Keratinocyte (primary cell): ENCODE results near the gene N4BP2. TPM values are rescaled to one million over a fixed set of nuclear protein-coding genes. Genes with fewer than 3 reads are reported as not detected.

Experiments used
- DNase-seq: peaks from one replicate; pipeline ENCODE4 v3.0.0-alpha.2; 2011; ENCODE audit warnings: low read depth, missing footprints, low spot score
- FAIRE-seq: peaks from 2 replicates; lab custom pipeline; 2011; peaks lifted over from hg19 to GRCh38; lab: Jason Lieb, UNC
- H2AFZ ChIP-seq: 2 replicates; pipeline ENCODE4 v1.6.0; 2012; ENCODE audit warnings: low read length, control low read depth, inconsistent platforms; ENCODE audit not compliant: control insufficient read depth
- H3K27ac ChIP-seq: 2 replicates; pipeline ENCODE4 v1.5.1; 2011; ENCODE audit warnings: low read length; ENCODE audit not compliant: control insufficient read depth, insufficient read depth
- H3K27me3 ChIP-seq: 3 replicates; pipeline ENCODE4 v1.6.0; 2011; ENCODE audit warnings: low read length; ENCODE audit not compliant: control insufficient read depth, insufficient read depth; ENCODE audit errors: extremely low read depth
- H3K36me3 ChIP-seq, 2 experiments: 2 replicates in 1 of 2; 3 replicates in 1 of 2; pipeline ENCODE4 v1.5.1; 2011; ENCODE audit warnings: low read length in 2 of 2, mild to moderate bottlenecking in 1 of 2; ENCODE audit not compliant: control insufficient read depth in 2 of 2, insufficient read depth in 2 of 2; ENCODE audit errors: extremely low read depth in 1 of 2
- H3K4me1 ChIP-seq: 3 replicates; pipeline ENCODE4 v1.5.1; 2011; ENCODE audit warnings: low read length; ENCODE audit not compliant: control insufficient read depth, insufficient read depth; ENCODE audit errors: extremely low read depth
- H3K4me2 ChIP-seq: 3 replicates; pipeline ENCODE4 v1.6.0; 2011; ENCODE audit warnings: low read depth, low read length; ENCODE audit not compliant: control insufficient read depth, insufficient read depth; ENCODE audit errors: extremely low read depth
- H3K4me3 ChIP-seq, 3 experiments: fragments of 200-600 bp in 1 of 3; sonication (generic) in 1 of 3; 2 replicates in 2 of 3; 3 replicates in 1 of 3; pipeline ENCODE4 v1.5.1; 2011 to 2016; ENCODE audit warnings: low read length in 3 of 3, mild to moderate bottlenecking in 3 of 3, control low read depth in 2 of 3, inconsistent platforms in 1 of 3, low read depth in 1 of 3, mixed read lengths in 1 of 3, mixed run types in 1 of 3, moderate library complexity in 1 of 3; ENCODE audit not compliant: control insufficient read depth in 2 of 3, insufficient read depth in 2 of 3; ENCODE audit errors: extremely low read depth in 1 of 3
- H3K79me2 ChIP-seq: 2 replicates; pipeline ENCODE4 v1.6.0; 2012; ENCODE audit warnings: low read length; ENCODE audit not compliant: control insufficient read depth, insufficient read depth
- H3K9ac ChIP-seq: 3 replicates; pipeline ENCODE4 v1.6.0; 2011; ENCODE audit warnings: low read length; ENCODE audit not compliant: control insufficient read depth, insufficient read depth; ENCODE audit errors: extremely low read depth
- H3K9me1 ChIP-seq: 3 replicates; pipeline ENCODE4 v1.6.0; 2011; ENCODE audit warnings: low read length; ENCODE audit not compliant: control insufficient read depth, insufficient read depth; ENCODE audit errors: extremely low read depth
- H3K9me3 ChIP-seq: 2 replicates; pipeline ENCODE4 v1.5.1; 2012; ENCODE audit warnings: low read depth, low read length; ENCODE audit not compliant: control insufficient read depth
- H4K20me1 ChIP-seq: 3 replicates; pipeline ENCODE4 v1.6.0; 2011; ENCODE audit warnings: low read length; ENCODE audit not compliant: control insufficient read depth, insufficient read depth; ENCODE audit errors: extremely low read depth
- EZH2 ChIP-seq: IDR thresholded peaks from one replicate; pipeline ENCODE4 v1.6.1; 2012; ENCODE audit warnings: inconsistent platforms, mild to moderate bottlenecking, low read length, moderate library complexity
- dilution Hi-C: fragments of 300-500 bp; cut with MboI; formaldehyde crosslinking; loops from one replicate; pipeline ENCODE4 v1.7.0; 2020; ENCODE audit warnings: low sequenced_read_pairs; ENCODE audit not compliant: extremely low pct_ligation_motif_present
- polyA plus RNA-seq, 5 experiments: library from polyadenylated mRNA; depleted of rRNA in 3 of 5; stranded (reverse) in 3 of 5; stranded (forward) in 1 of 5; unstranded in 1 of 5; fragments of >200 nt; gene quantifications; 1 replicate in 1 of 5; 2 replicates in 3 of 5; 3 replicates in 1 of 5; pipeline versions ENCODE4 v1.2.1 to v1.2.3, GENCODE V29; 2011 to 2012; ENCODE audit warnings: missing spikeins in 2 of 5, low read depth in 1 of 5, low replicate concordance in 1 of 5
- TF ChIP-seq, protein P1 (sequence below), 3 experiments: IDR thresholded peaks in 1 of 3; conservative IDR thresholded peaks in 1 of 3; optimal IDR thresholded peaks in 1 of 3; 2 replicates in 2 of 3; 3 replicates in 1 of 3; pipeline versions ENCODE3 to v1.5.1; 2011; ENCODE audit warnings: low read length in 3 of 3, mild to moderate bottlenecking in 3 of 3, moderate library complexity in 2 of 3, control low read depth in 1 of 3, inconsistent platforms in 1 of 3; ENCODE audit not compliant: insufficient read depth in 2 of 3; ENCODE audit errors: extremely low read depth in 1 of 3

Gene N4BP2
- polyA plus RNA-seq, 1 donor (not counting 4 experiments of a cell fraction or from before 2014, with no cell fraction given): 2.7 TPM

DNA sequence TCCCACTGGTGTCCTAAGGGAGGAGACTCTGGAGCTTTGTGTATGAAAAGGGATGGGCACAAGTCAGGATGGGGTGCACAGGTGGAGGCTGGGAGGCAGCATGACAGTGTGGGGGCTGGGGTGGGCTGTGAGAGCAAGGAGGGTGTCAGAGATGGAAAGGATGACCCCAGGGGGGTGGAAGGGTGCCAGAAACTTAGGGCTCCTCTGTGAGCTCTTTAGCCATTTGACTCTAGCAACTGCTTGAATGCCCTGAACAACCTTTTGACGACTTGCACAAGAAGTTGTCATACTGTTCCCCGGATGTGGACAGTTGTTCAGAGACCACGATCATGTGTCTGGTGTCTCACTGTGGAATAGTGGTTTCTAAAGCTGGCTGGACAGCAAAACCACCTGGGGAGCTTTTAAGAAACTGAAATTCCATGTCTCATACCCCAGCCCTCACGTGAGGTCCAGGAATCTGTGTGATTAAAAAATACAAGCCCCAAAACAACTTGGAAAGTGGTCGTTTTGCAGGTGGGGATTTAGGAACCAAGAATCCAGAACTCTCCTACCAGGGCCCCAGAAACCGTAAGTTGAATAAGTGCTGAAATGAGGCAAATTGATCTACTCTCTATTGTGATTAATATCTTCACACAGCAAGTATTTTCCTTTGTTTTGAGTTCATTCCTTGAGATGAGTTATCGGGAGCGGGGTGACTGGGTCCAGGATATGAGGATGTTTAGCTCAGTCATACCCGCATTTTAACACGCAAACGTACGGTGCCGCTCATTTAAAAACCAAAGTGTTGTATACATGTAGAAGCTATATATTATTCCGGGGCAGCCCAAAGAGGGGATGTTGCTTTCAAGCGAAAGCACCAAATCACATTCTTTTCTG lies 143.6 kb downstream of the N4BP2 start:
- Histone ChIP-seq H3K9me1 (no peaks in the 10 kb centered on the region), H4K20me1 (no peaks in the 10 kb centered on the region), H3K9ac (no peak overlapping the region), H3K36me3 (no peaks in the 10 kb centered on the region), H3K79me2 (no peaks in the 10 kb centered on the region), H2AFZ (no peak overlapping the region), H3K4me3 (no peak overlapping the region), H3K4me1 (no peaks in the 10 kb centered on the region), H3K27ac (no peak overlapping the region), H3K4me2 (no peak overlapping the region), H3K27me3 (no peaks in the 10 kb centered on the region), H3K9me3 (no peaks in the 10 kb centered on the region)
- no peak for FAIRE-seq
- TF ChIP-seq, protein P1, sequence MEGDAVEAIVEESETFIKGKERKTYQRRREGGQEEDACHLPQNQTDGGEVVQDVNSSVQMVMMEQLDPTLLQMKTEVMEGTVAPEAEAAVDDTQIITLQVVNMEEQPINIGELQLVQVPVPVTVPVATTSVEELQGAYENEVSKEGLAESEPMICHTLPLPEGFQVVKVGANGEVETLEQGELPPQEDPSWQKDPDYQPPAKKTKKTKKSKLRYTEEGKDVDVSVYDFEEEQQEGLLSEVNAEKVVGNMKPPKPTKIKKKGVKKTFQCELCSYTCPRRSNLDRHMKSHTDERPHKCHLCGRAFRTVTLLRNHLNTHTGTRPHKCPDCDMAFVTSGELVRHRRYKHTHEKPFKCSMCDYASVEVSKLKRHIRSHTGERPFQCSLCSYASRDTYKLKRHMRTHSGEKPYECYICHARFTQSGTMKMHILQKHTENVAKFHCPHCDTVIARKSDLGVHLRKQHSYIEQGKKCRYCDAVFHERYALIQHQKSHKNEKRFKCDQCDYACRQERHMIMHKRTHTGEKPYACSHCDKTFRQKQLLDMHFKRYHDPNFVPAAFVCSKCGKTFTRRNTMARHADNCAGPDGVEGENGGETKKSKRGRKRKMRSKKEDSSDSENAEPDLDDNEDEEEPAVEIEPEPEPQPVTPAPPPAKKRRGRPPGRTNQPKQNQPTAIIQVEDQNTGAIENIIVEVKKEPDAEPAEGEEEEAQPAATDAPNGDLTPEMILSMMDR (optimal IDR thresholded peaks at IDR 0.05 in 1 of 3, IDR thresholded peaks at IDR 0.05 in 1 of 3, conservative IDR thresholded peaks at IDR 0.05 in 1 of 3; ENCODE audit: extremely low read depth in 1 of 3, insufficient read depth in 2 of 3, low read length in 3 of 3): no peak
- TF ChIP-seq EZH2: no peak
- DNase-seq: no peak
- dilution Hi-C loops: no loop called here

DNA sequence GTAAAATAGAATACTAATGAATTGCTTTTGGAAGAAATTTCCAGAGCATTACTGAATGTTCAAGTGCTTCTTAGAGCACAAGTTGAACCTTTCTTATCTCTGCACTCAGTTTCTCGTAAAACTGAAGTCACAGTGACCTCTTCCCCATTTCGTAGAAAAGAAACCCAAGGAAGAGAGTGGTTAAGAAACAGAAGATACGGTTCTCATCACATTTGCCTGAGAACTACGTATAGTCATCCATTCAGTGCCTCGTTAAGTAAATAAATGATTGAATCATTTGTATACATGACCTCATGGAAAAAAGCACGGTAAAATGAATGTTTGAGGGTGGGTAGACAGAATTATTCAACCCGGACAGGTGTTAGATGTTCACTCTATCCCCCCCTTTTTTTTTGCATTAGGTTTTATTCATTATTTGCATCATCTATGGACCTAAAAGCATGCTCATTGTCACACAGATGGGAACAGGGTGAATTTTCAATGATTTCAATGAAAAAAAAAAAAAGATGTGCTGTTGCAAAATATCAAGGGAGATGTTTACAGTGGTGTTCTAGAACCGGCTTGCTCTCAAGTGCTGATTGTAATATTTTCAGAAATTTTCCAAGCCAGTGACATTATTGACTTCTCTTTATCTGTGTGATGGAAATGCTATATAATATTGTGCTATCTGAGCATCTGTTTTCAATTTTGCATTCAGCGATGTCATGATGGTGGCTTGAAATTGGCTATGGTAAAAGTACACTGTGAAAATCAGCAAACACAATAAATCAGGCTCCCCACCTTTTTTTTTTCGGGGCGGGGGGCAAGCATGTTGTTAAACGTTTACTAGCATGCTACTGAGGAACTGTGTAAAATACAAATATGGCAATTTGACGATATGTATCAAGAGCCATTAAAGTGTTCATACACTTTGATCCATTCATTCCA lies 144.5 kb downstream of the N4BP2 start:
- FAIRE-seq: no peak
- dilution Hi-C loops: no loop called here
- Histone ChIP-seq H3K4me2 (no peak overlapping the region), H3K4me3 (no peak overlapping the region), H3K27me3 (no peaks in the 10 kb centered on the region), H3K27ac (no peak overlapping the region), H4K20me1 (no peaks in the 10 kb centered on the region), H3K9me3 (no peaks in the 10 kb centered on the region), H3K4me1 (no peaks in the 10 kb centered on the region), H3K36me3 (no peaks in the 10 kb centered on the region), H3K9ac (no peak overlapping the region), H3K79me2 (no peaks in the 10 kb centered on the region), H2AFZ (no peak overlapping the region), H3K9me1 (no peaks in the 10 kb centered on the region)
- DNase-seq: no peak
- TF ChIP-seq EZH2: no peak
- TF ChIP-seq, protein P1 (optimal IDR thresholded peaks at IDR 0.05 in 1 of 3, IDR thresholded peaks at IDR 0.05 in 1 of 3, conservative IDR thresholded peaks at IDR 0.05 in 1 of 3; ENCODE audit: extremely low read depth in 1 of 3, insufficient read depth in 2 of 3, low read length in 3 of 3): no peak
